ENCODE data around the gene PSEN2. TPM values are rescaled to one million over a fixed set of nuclear protein-coding genes. Genes with fewer than 3 reads are reported as not detected.

The PSEN2 gene
- total RNA-seq, 1 experiment from 2014 or later = 14.8 TPM

GRCh38 chr1:226891846-226892523 lies 21.6 kb downstream of the PSEN2 start:
- BruUV-seq (replicated peaks) = no TSS peak
- ChIA-PET CTCF (no interaction called here), POLR2A (ENCODE audit: unreplicated experiment) (no interaction called here)
- Histone ChIP-seq H3K27me3 (ENCODE audit: insufficient read depth, low read depth) (no peaks in the 10 kb centered on the region), H3K27ac (no peak overlapping the region), H3F3A (ENCODE audit: insufficient read depth, low read depth) (no peaks in the 10 kb centered on the region), H2AFZ (no peak overlapping the region), H3K4me2 (no peak overlapping the region), H3K9me2 (ENCODE audit: insufficient read depth) (no peaks in the 10 kb centered on the region), H3K36me3 (ENCODE audit: low read depth) (no peaks in the 10 kb centered on the region; the same call in 1 of the 2 replicates), H3K79me2 (ENCODE audit: low read depth) (no peaks in the 10 kb centered on the region), H3K4me3 (no peak overlapping the region), H3K4me1 (replicated peaks; ENCODE audit: insufficient read depth) (no peaks in the 10 kb centered on the region), H4K20me1 (ENCODE audit: insufficient read depth) (no peaks in the 10 kb centered on the region), H3K9me3 (ENCODE audit: insufficient read depth, low read depth) (no peaks in the 10 kb centered on the region)
- intact Hi-C loops (cut with micrococcal nuclease; ENCODE audit: unreplicated experiment) = no loop called here
- no peak for DNase-seq
- TF ChIP-seq CTCF (conservative IDR thresholded peaks at IDR 0.05) (no peak), EZH2 (IDR thresholded peaks at IDR 0.05; ENCODE audit: low read depth) (no peak)

GRCh38 chr1:226892524-226892875 lies 22.1 kb downstream of the PSEN2 start:
- H3K9me2 ChIP-seq (ENCODE audit: insufficient read depth) = no peaks in the 10 kb centered on the region
- H3K79me2 ChIP-seq (ENCODE audit: low read depth) = no peaks in the 10 kb centered on the region
- H3K4me1 ChIP-seq (replicated peaks; ENCODE audit: insufficient read depth) = no peaks in the 10 kb centered on the region
- no peak for TF ChIP-seq EZH2 (IDR thresholded peaks at IDR 0.05; ENCODE audit: low read depth)
- TF ChIP-seq CTCF (conservative IDR thresholded peaks at IDR 0.05) = no peak
- no peak overlapping the region for H3K27ac ChIP-seq
- no peaks in the 10 kb centered on the region for H3F3A ChIP-seq (ENCODE audit: insufficient read depth, low read depth)
- no peak for DNase-seq
- no peak overlapping the region for H2AFZ ChIP-seq
- intact Hi-C loops (cut with micrococcal nuclease; ENCODE audit: unreplicated experiment) = no loop called here
- H3K4me3 ChIP-seq = no peak overlapping the region
- no peaks in the 10 kb centered on the region for H4K20me1 ChIP-seq (ENCODE audit: insufficient read depth)
- no peak overlapping the region for H3K4me2 ChIP-seq
- H3K36me3 ChIP-seq (ENCODE audit: low read depth) = no peaks in the 10 kb centered on the region; the same call in 1 of the 2 replicates
- H3K9me3 ChIP-seq (ENCODE audit: insufficient read depth, low read depth) = no peaks in the 10 kb centered on the region
- ChIA-PET POLR2A (ENCODE audit: unreplicated experiment) (no interaction called here), CTCF (no interaction called here)
- no TSS peak for BruUV-seq (replicated peaks)
- H3K27me3 ChIP-seq (ENCODE audit: insufficient read depth, low read depth) = no peaks in the 10 kb centered on the region

- Histone ChIP-seq H3K27me3 (ENCODE audit: insufficient read depth, low read depth) (no peaks in the 10 kb centered on the region), H3K9me3 (ENCODE audit: insufficient read depth, low read depth) (no peaks in the 10 kb centered on the region), H3K4me2 (no peak overlapping the region), H3K9me2 (ENCODE audit: insufficient read depth) (no peaks in the 10 kb centered on the region), H2AFZ (no peak overlapping the region), H3K27ac (no peak overlapping the region), H3K4me1 (replicated peaks; ENCODE audit: insufficient read depth) (no peaks in the 10 kb centered on the region), H3K4me3 (no peak overlapping the region), H3K79me2 (ENCODE audit: low read depth) (no peaks in the 10 kb centered on the region), H3K36me3 (ENCODE audit: low read depth) (no peaks in the 10 kb centered on the region; the same call in 1 of the 2 replicates), H4K20me1 (ENCODE audit: insufficient read depth) (no peaks in the 10 kb centered on the region), H3F3A (ENCODE audit: insufficient read depth, low read depth) (no peaks in the 10 kb centered on the region)
- CTCF ChIA-PET = no interaction called here
- BruUV-seq (replicated peaks) = no TSS peak
- intact Hi-C loops (cut with micrococcal nuclease; ENCODE audit: unreplicated experiment) = no loop called here
- DNase-seq = no peak
- POLR2A ChIA-PET (ENCODE audit: unreplicated experiment) = no interaction called here
- TF ChIP-seq EZH2 (IDR thresholded peaks at IDR 0.05; ENCODE audit: low read depth) = no peak
- no peak for TF ChIP-seq CTCF (conservative IDR thresholded peaks at IDR 0.05)
These were observed 23.5 kb downstream of the PSEN2 start for GRCh38 chr1:226893936-226894335.
